Progenitor cell of endocrine pancreas (in vitro differentiated cells): ENCODE data around the gene EIF4EBP3. TPM values are rescaled to one million over a fixed set of nuclear protein-coding genes. Genes with fewer than 3 reads are reported as not detected.

Source experiments
- DNase-seq: peaks from one replicate; pipeline ENCODE4 v3.0.0; 2021; ENCODE audit warnings: low spot score; ENCODE audit not compliant: unreplicated experiment
- H3K27ac Mint-ChIP-seq: 2 replicates; pipeline ENCODE4 v1.8.0; 2021; ENCODE audit warnings: mild to moderate bottlenecking, moderate library complexity, mixed read lengths
- H3K27me3 Mint-ChIP-seq: 2 replicates; pipeline ENCODE4 v1.8.0; 2021; ENCODE audit warnings: mixed read lengths
- H3K36me3 Mint-ChIP-seq: 2 replicates; pipeline ENCODE4 v1.8.0; 2022; ENCODE audit warnings: mixed read lengths; ENCODE audit not compliant: insufficient read depth
- H3K4me1 Mint-ChIP-seq: 2 replicates; pipeline ENCODE4 v1.8.0; 2021; ENCODE audit warnings: low read depth, mixed read lengths
- H3K4me3 Mint-ChIP-seq: 2 replicates; pipeline ENCODE4 v1.8.0; 2021; ENCODE audit warnings: low read depth, mild to moderate bottlenecking, moderate library complexity, mixed read lengths
- H3K9me3 Mint-ChIP-seq: 2 replicates; pipeline ENCODE4 v1.8.0; 2021; ENCODE audit warnings: low read depth, mixed read lengths
- CTCF ChIP-seq: fragments of 200-600 bp; sonication (generic); IDR thresholded peaks from one replicate; pipeline ENCODE4 v1.5.0; 2021; ENCODE audit warnings: antibody characterized with exemption, mild to moderate bottlenecking; ENCODE audit not compliant: unreplicated experiment
- total RNA-seq: library from RNA; stranded (reverse); gene quantifications from 2 replicates; pipeline ENCODE4 v1.2.1, GENCODE V29; 2021

The EIF4EBP3 gene
- total RNA-seq, 1 donor from 2014 or later, result 6.1 TPM

- DNase-seq, result no peak
- Mint-ChIP-seq H3K27ac (no peak overlapping the region), H3K9me3 (no peaks in the 10 kb centered on the region), H3K4me1 (peaks cover 21% of the 10 kb centered on the region), H3K36me3 (peaks cover 6% of the 10 kb centered on the region), H3K27me3 (no peaks in the 10 kb centered on the region), H3K4me3 (no peak overlapping the region)
- no peak for TF ChIP-seq CTCF
Observed at GRCh38 chr5:140566665-140567064, 19.2 kb downstream of the EIF4EBP3 start.

GRCh38 chr5:140567136-140567818, 19.8 kb downstream of the EIF4EBP3 start:
- H3K4me3 Mint-ChIP-seq, result peak overlapping the region; percentile 8
- no peaks in the 10 kb centered on the region for H3K9me3 Mint-ChIP-seq
- H3K36me3 Mint-ChIP-seq, result peaks cover 6% of the 10 kb centered on the region
- H3K27me3 Mint-ChIP-seq, result no peaks in the 10 kb centered on the region
- H3K4me1 Mint-ChIP-seq, result peaks cover 21% of the 10 kb centered on the region
- H3K27ac Mint-ChIP-seq, result peak overlapping the region; percentile 37
- TF ChIP-seq CTCF, result no peak
- DNase-seq, result no peak

- TF ChIP-seq CTCF, result no peak
- no peak for DNase-seq
- Mint-ChIP-seq H3K9me3 (no peaks in the 10 kb centered on the region), H3K36me3 (peaks cover 6% of the 10 kb centered on the region), H3K4me1 (peaks cover 20% of the 10 kb centered on the region), H3K27ac (peak overlapping the region; percentile 37), H3K4me3 (no peak overlapping the region), H3K27me3 (no peaks in the 10 kb centered on the region)
Observed at GRCh38 chr5:140567871-140568270, 20.4 kb downstream of the EIF4EBP3 start.

GRCh38 chr5:140568443-140569063, 21.1 kb downstream of the EIF4EBP3 start:
- peak overlapping the region; percentile 21 for H3K4me3 Mint-ChIP-seq

GRCh38 chr5:140569197-140569596, 21.7 kb downstream of the EIF4EBP3 start:
- H3K27ac Mint-ChIP-seq, result no peak overlapping the region
- no peak overlapping the region for H3K4me3 Mint-ChIP-seq
- peaks cover 6% of the 10 kb centered on the region for H3K36me3 Mint-ChIP-seq
- H3K4me1 Mint-ChIP-seq, result peaks cover 12% of the 10 kb centered on the region
- no peak for TF ChIP-seq CTCF
- no peaks in the 10 kb centered on the region for H3K27me3 Mint-ChIP-seq
- no peaks in the 10 kb centered on the region for H3K9me3 Mint-ChIP-seq
- DNase-seq, result no peak

More at GRCh38 chr5:140568443-140569063, 21.1 kb downstream of the EIF4EBP3 start:
- peaks cover 6% of the 10 kb centered on the region for H3K36me3 Mint-ChIP-seq
- no peak for DNase-seq
- peaks cover 17% of the 10 kb centered on the region for H3K4me1 Mint-ChIP-seq
- H3K27ac Mint-ChIP-seq, result no peak overlapping the region
- H3K9me3 Mint-ChIP-seq, result no peaks in the 10 kb centered on the region
- TF ChIP-seq CTCF, result no peak
- H3K27me3 Mint-ChIP-seq, result no peaks in the 10 kb centered on the region
